HepG2 (cell line): ENCODE results near the gene METTL4. TPM values are rescaled to one million over a fixed set of nuclear protein-coding genes. Genes with fewer than 3 reads are reported as not detected.

Experiments used
- ATAC-seq: fragments of 200-7000 bp; cut with Tn5 transposase; 3 replicates; pipeline ENCODE4 v1.9.1; 2020; ENCODE audit warnings: mild to moderate bottlenecking, moderate library complexity
- BruUV-seq: library from RNA; stranded (reverse); fragments of 400-500 nt; replicated peaks from 2 replicates; lab custom pipeline; 2021; lab: Mats Ljungman, UMichigan
- CTCF ChIA-PET: fragments of 300-600 bp; formaldehyde crosslinking; extraction: SDS; loops from one replicate; lab custom pipeline; 2021; ENCODE audit warnings: low total read pairs, inconsistent platforms, low intra/inter-chr PET ratio; lab: Yijun Ruan, JAX
- POLR2A ChIA-PET: fragments of 350-600 bp; sonication (Branson Sonifier 250); formaldehyde crosslinking; loops from one replicate; lab custom pipeline; 2020; ENCODE audit warnings: antibody characterized with exemption, inconsistent platforms; lab: Yijun Ruan, JAX
- DNase-seq: peaks from one replicate; pipeline ENCODE4 v3.0.0-alpha.2; 2015; ENCODE audit warnings: low spot score
- FAIRE-seq: peaks from 3 replicates; lab custom pipeline; 2011; peaks lifted over from hg19 to GRCh38; lab: Jason Lieb, UNC
- H2AFZ ChIP-seq: one replicate; pipeline ENCODE4 v1.6.1; 2011; ENCODE audit warnings: low read length, inconsistent platforms
- H3K27ac ChIP-seq: fragments of 300-600 bp; 3 replicates; pipeline ENCODE4 v1.8.0; 2011; ENCODE audit warnings: mixed run types, mild to moderate bottlenecking, mixed read lengths, low read length, inconsistent platforms; ENCODE audit not compliant: insufficient read depth; ENCODE audit errors: extremely low read length
- H3K27me3 ChIP-seq, 2 experiments: fragments of 200-600 bp in 1 of 2; 2 replicates in 1 of 2; 3 replicates in 1 of 2; pipeline versions ENCODE4 v1.6.0 to v1.8.0; 2011; ENCODE audit warnings: low read length in 2 of 2, mild to moderate bottlenecking in 2 of 2, moderate library complexity in 2 of 2, inconsistent platforms in 1 of 2; ENCODE audit not compliant: insufficient read depth in 2 of 2, control insufficient read depth in 1 of 2
- H3K36me3 ChIP-seq, 2 experiments: fragments of 200-600 bp in 1 of 2; replicated peaks in 1 of 2; 2 replicates in 1 of 2; 3 replicates in 1 of 2; pipeline versions ENCODE4 v1.5.1 to v1.8.0; 2011; ENCODE audit warnings: low read length in 2 of 2, inconsistent platforms in 1 of 2; ENCODE audit not compliant: insufficient read depth in 2 of 2, control insufficient read depth in 1 of 2
- H3K4me1 ChIP-seq: 2 replicates; pipeline ENCODE4 v1.5.1; 2012; ENCODE audit warnings: low read length, inconsistent platforms; ENCODE audit not compliant: insufficient read depth
- H3K4me2 ChIP-seq: 2 replicates; pipeline ENCODE4 v1.6.0; 2011; ENCODE audit warnings: low read depth, low read length, inconsistent platforms
- H3K4me3 ChIP-seq, 3 experiments: fragments of 200-600 bp in 1 of 3; sonication (generic), shearing (Covaris generic) in 1 of 3; replicated peaks in 1 of 3; 2 replicates each; pipeline ENCODE4 v1.5.1; 2011 to 2016; ENCODE audit warnings: low read length in 3 of 3, inconsistent platforms in 2 of 3, low read depth in 2 of 3, mild to moderate bottlenecking in 2 of 3, control low read depth in 1 of 3, mixed read lengths in 1 of 3; ENCODE audit not compliant: insufficient read depth in 1 of 3
- H3K79me2 ChIP-seq: one replicate; pipeline ENCODE4 v1.6.1; 2011; ENCODE audit warnings: low read length, inconsistent platforms; ENCODE audit not compliant: insufficient read depth
- H3K9ac ChIP-seq: 2 replicates; pipeline ENCODE4 v1.6.0; 2011; ENCODE audit warnings: mild to moderate bottlenecking, low read depth, low read length, inconsistent platforms; ENCODE audit not compliant: insufficient read depth
- H3K9me3 ChIP-seq: 2 replicates; pipeline ENCODE4 v1.5.1; 2012; ENCODE audit warnings: mild to moderate bottlenecking, low read length
- H4K20me1 ChIP-seq: 2 replicates; pipeline ENCODE4 v1.6.0; 2011; ENCODE audit warnings: inconsistent platforms, mild to moderate bottlenecking, low read length, moderate library complexity; ENCODE audit not compliant: insufficient read depth
- GRHL1 ChIP-seq: sonication (generic); formaldehyde crosslinking; conservative IDR thresholded peaks from 2 replicates; pipeline ENCODE4 v1.8.0; 2022; ENCODE audit warnings: missing genetic modification reagents
- HNRNPL ChIP-seq: fragments of 200-400 bp; formaldehyde crosslinking; IDR thresholded peaks from 2 replicates; pipeline ENCODE4 v1.6.1; 2017; ENCODE audit warnings: mild to moderate bottlenecking, low read depth, low read length
- SPEN ChIP-seq: sonication (generic); formaldehyde crosslinking; IDR thresholded peaks from 2 replicates; pipeline ENCODE4 v1.5.1; 2020; ENCODE audit warnings: low read depth, mild to moderate bottlenecking, missing genetic modification reagents
- ZFP37 ChIP-seq: sonication (generic); formaldehyde crosslinking; IDR thresholded peaks from 2 replicates; pipeline ENCODE4 v1.4.0; 2020; ENCODE audit warnings: missing genetic modification reagents, borderline replicate concordance
- ZKSCAN1 ChIP-seq: fragments of 150-350 bp; IDR thresholded peaks from 2 replicates; pipeline ENCODE4 v1.6.1; 2014; ENCODE audit warnings: low read length
- ZNF639 ChIP-seq: conservative IDR thresholded peaks from 2 replicates; pipeline ENCODE4 v1.6.1; 2018; ENCODE audit warnings: missing genetic modification reagents
- WGBS: methylation state at CpG from one replicate; pipeline ENCODE4 v1.1.6; 2017; ENCODE audit warnings: low lambda C conversion rate; 5-methylcytosine and 5-hydroxymethylcytosine counted together
- in situ Hi-C: cut with HindIII; loops from 2 replicates; pipeline ENCODE4 v1.10.0; 2017; ENCODE audit warnings: low pct_unique_long_range_greater_than_20kb; ENCODE audit not compliant: extremely low pct_ligation_motif_present
- intact Hi-C: fragments of 100-400 bp; cut with micrococcal nuclease; formaldehyde crosslinking; loops from one replicate; pipeline ENCODE4 v1.10.0; 2022; ENCODE audit not compliant: unreplicated experiment
- polyA plus RNA-seq, 8 experiments: library from polyadenylated mRNA; depleted of rRNA in 3 of 8; stranded (reverse) in 7 of 8; unstranded in 1 of 8; fragments of >200 nt; fragmentation: Illumina TruSeq in 4 of 8; extraction: Trizol in 4 of 8; gene quantifications; 2 replicates each; pipeline versions ENCODE4 v1.2.1 to v1.2.3, GENCODE V29; 2011 to 2016; ENCODE audit warnings: low read depth in 4 of 8, missing spikeins in 1 of 8, mixed read lengths in 1 of 8; ENCODE audit not compliant: insufficient read depth in 1 of 8
- total RNA-seq, 5 experiments: library from RNA; depleted of rRNA; stranded (reverse); fragments of >200 nt; fragmentation: Illumina TruSeq; extraction: Trizol; gene quantifications; 2 replicates each; pipeline ENCODE4 v1.2.3, GENCODE V29; 2016; ENCODE audit warnings: low read depth in 1 of 5

Gene METTL4
- total and polyA plus RNA-seq, 2 of the 13 experiments (the other 11 are each of a cell fraction or from before 2014, with no cell fraction given): 6.8 to 8.1 TPM

GRCh38 chr18:2588666-2589344, 17.5 kb upstream of the METTL4 start:
- CTCF ChIA-PET: no interaction called here
- POLR2A ChIA-PET: interaction anchor here (0.7 kb wide), 1 partner anchor 74 kb away, joined by 3 read pairs; no protein-coding TSS in a partner anchor
- no peak for DNase-seq

GRCh38 chr18:2587788-2588187, 16.5 kb upstream of the METTL4 start:
- TF ChIP-seq HNRNPL (no peak), ZFP37 (CRISPR knock-in tag) (no peak), GRHL1 (CRISPR knock-in tag) (no peak), SPEN (CRISPR knock-in tag) (no peak)
- H3K9ac ChIP-seq: no peak overlapping the region
- H3K36me3 ChIP-seq: peaks cover 3 to 25% of the 10 kb centered on the region in 2 experiments
- H3K27me3 ChIP-seq: no peaks in the 10 kb centered on the region
- intact Hi-C loops: loop anchor here (2.0 kb wide), 1 partner anchor 17 kb away; the partner anchor contains the start of genes METTL4 and NDC80
- no peaks in the 10 kb centered on the region for H4K20me1 ChIP-seq
- BruUV-seq: no TSS peak
- peaks cover 21% of the 10 kb centered on the region for H3K4me1 ChIP-seq
- no peak overlapping the region for H3K4me3 ChIP-seq
- in situ Hi-C loops: no loop called here
- no peak for FAIRE-seq
- H3K27ac ChIP-seq: no peak overlapping the region
- no peak overlapping the region for H2AFZ ChIP-seq
- H3K4me2 ChIP-seq: no peak overlapping the region
- no peak for DNase-seq
- no peaks in the 10 kb centered on the region for H3K9me3 ChIP-seq
- no peak for ATAC-seq
- 96% methylated on average over 3 of the region's 3 CpGs for WGBS
- ChIA-PET POLR2A (no interaction called here), CTCF (no interaction called here)
- no peaks in the 10 kb centered on the region for H3K79me2 ChIP-seq

More at GRCh38 chr18:2588666-2589344, 17.5 kb upstream of the METTL4 start:
- no peaks in the 10 kb centered on the region for H3K79me2 ChIP-seq
- peak overlapping the region; percentile 44; the same call in 1 of the 2 replicates for H3K9ac ChIP-seq
- peaks cover 21% of the 10 kb centered on the region for H3K4me1 ChIP-seq
- in situ Hi-C loops: no loop called here
- TSS peak; percentile 98 for BruUV-seq
- intact Hi-C loops: loop anchor here (2.0 kb wide), 1 partner anchor 18 kb away; the partner anchor contains the start of genes METTL4 and NDC80
- no peaks in the 10 kb centered on the region for H4K20me1 ChIP-seq
- H2AFZ ChIP-seq: no peak overlapping the region
- peaks cover 3 to 25% of the 10 kb centered on the region in 2 experiments for H3K36me3 ChIP-seq
- H3K4me2 ChIP-seq: peak overlapping the region; percentile 45
- no peaks in the 10 kb centered on the region for H3K27me3 ChIP-seq
- ATAC-seq: no peak
- peak; percentile 74; the same call in 1 of the 2 replicates for TF ChIP-seq ZKSCAN1
- no peak for TF ChIP-seq ZNF639
- no peak overlapping the region; a peak in 1 of 6 replicates for H3K4me3 ChIP-seq
- no peaks in the 10 kb centered on the region for H3K9me3 ChIP-seq
- H3K27ac ChIP-seq: peak overlapping the region; percentile 67
- 90% methylated on average over 5 of the region's 5 CpGs for WGBS
- no peak for FAIRE-seq
